Heart left ventricle (tissue), 16 donors: ENCODE data around the gene ARPC1B. TPM values are rescaled to one million over a fixed set of nuclear protein-coding genes. Genes with fewer than 3 reads are reported as not detected.
"Not testable (repeated sequence)": the region's sequence is repeated elsewhere in the genome, so short reads cannot be mapped to it uniquely, and the experiment has no call there.

Experiments used
- ATAC-seq, 4 donors: fragments of 200-7000 bp; cut with Tn5 transposase; one replicate each; pipeline ENCODE4 v1.9.1; 2020 to 2022; ENCODE audit warnings: moderate library complexity in 4 of 4, mild to moderate bottlenecking in 3 of 4, moderate number of reproducible peaks in 1 of 4
- DNase-seq, 5 donors: peaks; one replicate each; pipeline ENCODE4 v3.0.0-alpha.2; 2020
- H3K27ac ChIP-seq, 12 donors: fragments of 200-600 bp; sonication (generic) in 4 of 12; one replicate each; pipeline versions ENCODE4 v1.5.0 to v1.8.0; 2016 to 2022; ENCODE audit warnings: mild to moderate bottlenecking in 2 of 12
- H3K27me3 ChIP-seq, 9 donors: fragments of 200-600 bp; sonication (generic) in 2 of 9; one replicate each; pipeline versions ENCODE4 v1.5.1 to v1.8.0; 2016 to 2022; ENCODE audit warnings: mild to moderate bottlenecking in 3 of 9
- H3K36me3 ChIP-seq, 9 donors: fragments of 200-600 bp; sonication (generic) in 2 of 9; one replicate each; pipeline versions ENCODE4 v1.5.0 to v1.8.0; 2018 to 2022; ENCODE audit warnings: mild to moderate bottlenecking in 2 of 9
- H3K4me1 ChIP-seq, 12 donors: fragments of 200-600 bp; sonication (generic) in 4 of 12; one replicate each; pipeline versions ENCODE4 v1.5.0 to v1.8.0; 2016 to 2022; ENCODE audit warnings: mild to moderate bottlenecking in 3 of 12
- H3K4me3 ChIP-seq, 12 donors: fragments of 200-600 bp; sonication (generic) in 4 of 12; one replicate each; pipeline versions ENCODE4 v1.5.0 to v1.8.0; 2017 to 2022; ENCODE audit warnings: mild to moderate bottlenecking in 9 of 12, moderate library complexity in 4 of 12
- H3K9me3 ChIP-seq, 12 donors: fragments of 200-600 bp; sonication (generic) in 4 of 12; one replicate each; pipeline versions ENCODE4 v1.5.0 to v1.8.0; 2016 to 2022; ENCODE audit warnings: mild to moderate bottlenecking in 1 of 12
- CTCF ChIP-seq, 12 donors: fragments of 200-600 bp; sonication (generic) in 4 of 12; IDR thresholded peaks; one replicate each; pipeline versions ENCODE4 v1.5.0 to v1.8.0; 2018 to 2022; ENCODE audit warnings: antibody characterized with exemption in 12 of 12, mild to moderate bottlenecking in 5 of 12
- POLR2A ChIP-seq, 2 donors: fragments of 450-650 bp; IDR thresholded peaks; one replicate each; pipeline ENCODE4 v1.6.1; 2017; ENCODE audit warnings: antibody characterized with exemption in 2 of 2, mild to moderate bottlenecking in 2 of 2, moderate library complexity in 2 of 2
- WGBS, 4 donors: extraction: QIAGEN DNeasy Blood & Tissue Kit in 2 of 4; methylation state at CpG; one replicate each; pipeline versions ENCODE4 v1.1.5 to v1.1.7; 2013 to 2018; 5-methylcytosine and 5-hydroxymethylcytosine counted together
- intact Hi-C, 10 donors: fragments of 100-400 bp; cut with DNase I; formaldehyde crosslinking; loops; one replicate each; pipeline versions ENCODE4 v1.11.1 to v1.14.2; 2022
- polyA plus RNA-seq, 2 donors: library from polyadenylated mRNA; stranded (reverse); fragments of 200-250 nt; gene quantifications; one replicate each; pipeline ENCODE4 v1.2.3, GENCODE V29; 2013
- total RNA-seq, 9 donors: library from RNA; depleted of rRNA in 2 of 9; stranded (reverse); fragments of >200 nt in 2 of 9; fragmentation: NEBNext Ultra II Directional in 3 of 9; extraction: Animal tissue kit (Norgen Biotek cat#: 25700) in 3 of 9; gene quantifications; one replicate each; pipeline versions ENCODE4 v1.1.0 to v1.2.4, GENCODE V29; 2016 to 2023
- donor health status: ischemic (EF 13 %, LVEDD 7.1; RV severe dilation, severe dysfunction).
- donor health status: healthy with polysubstance abuse.
- donor health status: DM: no; HTN: yes; CAD: no.
- donor health status: DM: no; HTN: no; CAD: no.
- donor health status: ischemic (EF 25% LVEDD 6.9; RV normal size, moderate dysfunction).
- donor health status: ischemic (EF 25% LVEDD 5.7; RV mildly dilated, moderate dysfunction).
- donor health status: healthy.
- donor health status: DM: yes; HTN: yes; CAD: no.
- donor health status: ischemic (EF 35%, LVEDD 5.7; RV mildly dilated, moderate dysfunction).
- donor health status: nonischemic (EF 11% LVEDD 7.7; RV severe dilation, severe dysfunction).
- donor health status: DM: yes; HTN: yes; CAD: no.
- donor health status: PGD.
- donor health status: ischemic (EF 29% LVEDD 5.4; RV normal size, mild dysfunction).
- donor health status: nonischemic (EF 23%, LVEDD 6.1; RV moderate dilation, normal function).

Gene ARPC1B
- total and polyA plus RNA-seq, 11 donors: 17.2 to 142 (median 37.1) TPM

- Histone ChIP-seq H3K27me3 (no peaks in the 10 kb centered on the region), H3K9me3 (no peaks in the 10 kb centered on the region), H3K4me3 (peak overlapping the region; percentile 69 to 100 (median 92)), H3K36me3 (peaks cover 0 to 6% (median 0%) of the 10 kb centered on the region in 9 donors), H3K27ac (peak overlapping the region; percentile 77 to 95 (median 88)), H3K4me1 (peaks cover 7 to 63% (median 46%) of the 10 kb centered on the region in 12 donors)
- intact Hi-C loops: loop anchor here in 4 of 10 donors (10.0 kb wide), 1 partner anchor 182 kb away; the partner anchor contains the start of gene SMURF1 (in 4 of the 4)
- no peak for TF ChIP-seq CTCF (IDR thresholded peaks at IDR 0.05)
- no peak for TF ChIP-seq POLR2A (IDR thresholded peaks at IDR 0.05)
- DNase-seq: no peak
- ATAC-seq: no peak
- WGBS, 4 donors: 1 to 2% (median 2%) methylated on average over 10 of the region's 10 CpGs
These were observed 48.1 kb upstream of the ARPC1B start for GRCh38 chr7:99326408-99326782.

- H3K4me3 ChIP-seq, H3K27me3 ChIP-seq, DNase-seq, intact Hi-C loops, H3K9me3 ChIP-seq: not testable (repeated sequence)
- peak in 2 of 4 donors; percentile 26 to 38 for ATAC-seq
- Histone ChIP-seq H3K27ac (peak overlapping the region; percentile 1 to 95 (median 76)), H3K36me3 (peaks cover 4 to 36% (median 26%) of the 10 kb centered on the region in 9 donors), H3K4me1 (peaks cover 4 to 67% (median 42%) of the 10 kb centered on the region in 12 donors)
- WGBS, 4 donors: 61 to 75% (median 71%) methylated on average over 8 of the region's 8 CpGs
These were observed 44.1 kb upstream of the ARPC1B start for GRCh38 chr7:99330314-99330961.

- TF ChIP-seq POLR2A (IDR thresholded peaks at IDR 0.05) (no peak), CTCF (IDR thresholded peaks at IDR 0.05) (no peak)
- ATAC-seq (peak in 1 of 4 donors; percentile 4), DNase-seq (no peak)
- Histone ChIP-seq H3K9me3 (no peaks in the 10 kb centered on the region), H3K27ac (peak overlapping the region in 6 of 12 donors; percentile 1 to 95 (median 76)), H3K27me3 (no peaks in the 10 kb centered on the region), H3K4me3 (no peak overlapping the region), H3K36me3 (peaks cover 4 to 42% (median 31%) of the 10 kb centered on the region in 9 donors), H3K4me1 (peaks cover 4 to 72% (median 43%) of the 10 kb centered on the region in 12 donors)
- intact Hi-C loops: no loop called here
- WGBS, 4 donors: 81 to 95% (median 91%) methylated on average over 2 of the region's 2 CpGs
These were observed 43.5 kb upstream of the ARPC1B start for GRCh38 chr7:99331002-99331401.

DNA sequence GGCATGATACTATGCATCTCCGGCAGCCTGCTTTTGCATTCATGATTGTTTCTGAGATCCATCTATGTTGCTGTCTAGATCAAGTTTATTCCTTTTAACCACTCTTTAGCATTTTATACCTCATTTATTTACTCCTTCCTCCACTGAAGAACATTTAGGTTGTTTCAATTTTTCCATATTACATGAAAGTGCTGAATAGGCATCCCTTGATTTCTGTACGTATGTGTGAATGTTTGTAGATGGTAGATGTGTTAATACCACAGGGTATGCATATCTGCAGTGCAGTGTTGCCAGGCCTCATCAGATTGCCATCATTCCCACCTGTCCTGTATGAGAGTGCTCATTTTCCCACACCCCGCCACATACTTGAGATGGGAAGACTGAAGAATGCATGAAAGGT lies 34.9 kb upstream of the ARPC1B start:
- peaks cover 8 to 100% (median 99%) of the 10 kb centered on the region in 9 donors for H3K36me3 ChIP-seq
- TF ChIP-seq POLR2A (IDR thresholded peaks at IDR 0.05): no peak
- TF ChIP-seq CTCF (IDR thresholded peaks at IDR 0.05): no peak
- H3K4me3 ChIP-seq: no peak overlapping the region
- intact Hi-C loops: no loop called here
- 88 to 96% (median 92%) methylated on average over 3 of the region's 3 CpGs for WGBS, 4 donors
- H3K9me3 ChIP-seq: no peaks in the 10 kb centered on the region
- H3K27ac ChIP-seq: peak overlapping the region in 1 of 12 donors; percentile 52
- DNase-seq (no peak), ATAC-seq (no peak)
- peaks cover 0 to 19% (median 4%) of the 10 kb centered on the region in 12 donors for H3K4me1 ChIP-seq
- H3K27me3 ChIP-seq: no peaks in the 10 kb centered on the region
